GM19468 (cell line): Measurements from ENCODE around the gene DLG2.

Experiments
- ATAC-seq: cut with Tn5 transposase; IDR thresholded peaks from one replicate; pipeline ENCODE4 v1.9.1; 2021; ENCODE audit warnings: mild to moderate bottlenecking, moderate library complexity, moderate number of reproducible peaks; ENCODE audit not compliant: unreplicated experiment; ENCODE audit errors: extremely low read depth

DLG2 gene

DNA sequence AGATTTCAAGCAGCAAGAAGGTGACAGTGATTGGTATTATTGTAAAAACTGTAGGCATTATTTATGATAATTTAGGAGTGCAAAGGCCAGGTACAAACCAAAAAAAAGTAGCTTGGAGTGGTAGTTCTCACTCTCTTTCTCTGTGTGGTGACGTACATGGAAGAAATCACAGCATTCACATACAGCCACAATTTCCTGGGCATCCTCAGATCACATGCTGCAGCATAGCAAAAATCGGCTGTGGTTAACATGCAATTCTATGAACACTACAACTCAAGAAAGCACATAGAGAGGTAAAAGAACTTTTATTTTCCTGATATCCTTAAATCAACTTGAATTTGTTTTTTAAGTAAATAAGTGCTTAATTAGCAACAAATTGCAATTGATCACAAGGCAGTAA, 875.8 kb downstream of the DLG2 start:
- ATAC-seq: no peak

GRCh38 chr11:84747871-84748270, 879.3 kb downstream of the DLG2 start:
- no peak for ATAC-seq

DNA sequence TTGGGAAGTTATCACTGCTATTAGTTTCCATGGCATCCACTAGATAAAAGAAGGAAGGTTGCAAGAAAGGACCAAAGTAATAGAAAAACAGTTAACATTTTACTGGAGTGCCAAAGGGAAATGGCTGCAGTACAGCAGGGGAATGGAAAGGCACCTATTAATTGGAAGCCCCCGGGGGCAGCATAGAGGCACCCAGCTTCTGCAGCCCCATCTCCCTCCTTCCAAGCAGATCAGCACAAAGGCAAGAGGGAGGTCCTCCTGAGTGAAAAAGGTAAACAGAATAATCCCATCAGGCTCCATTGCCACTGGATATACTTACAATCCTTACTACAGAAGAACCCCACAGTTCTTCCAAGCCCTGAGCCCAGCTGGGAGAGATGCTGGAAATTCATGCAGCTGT, 887.1 kb downstream of the DLG2 start:
- no peak for ATAC-seq

GRCh38 chr11:84724256-84724655, 902.9 kb downstream of the DLG2 start:
- ATAC-seq: no peak

DNA sequence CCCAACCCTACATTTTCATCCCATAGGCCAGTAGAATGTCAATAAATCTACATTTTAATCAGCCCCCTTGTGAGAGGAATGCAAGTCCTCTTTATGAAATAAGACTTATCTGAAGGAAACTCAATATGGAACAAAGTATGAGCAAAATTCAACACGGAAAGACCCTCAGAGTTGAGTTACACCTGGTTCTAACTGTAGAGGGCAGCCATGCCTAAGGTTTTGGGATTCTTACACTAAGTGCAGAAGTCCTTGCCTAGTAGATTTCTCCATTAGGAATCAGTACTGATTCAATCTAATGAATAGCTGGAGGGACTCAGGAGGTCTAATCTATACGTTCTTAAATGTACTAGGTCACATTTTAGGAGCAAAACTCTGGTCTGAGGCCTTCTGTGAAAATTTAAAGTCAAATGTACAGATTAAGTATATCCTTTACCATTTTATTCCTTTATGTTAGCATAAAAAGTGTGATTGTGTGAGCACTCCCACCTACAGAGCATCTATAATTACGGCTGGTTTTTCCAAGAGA, 904.5 kb downstream of the DLG2 start:
- no peak for ATAC-seq

DNA sequence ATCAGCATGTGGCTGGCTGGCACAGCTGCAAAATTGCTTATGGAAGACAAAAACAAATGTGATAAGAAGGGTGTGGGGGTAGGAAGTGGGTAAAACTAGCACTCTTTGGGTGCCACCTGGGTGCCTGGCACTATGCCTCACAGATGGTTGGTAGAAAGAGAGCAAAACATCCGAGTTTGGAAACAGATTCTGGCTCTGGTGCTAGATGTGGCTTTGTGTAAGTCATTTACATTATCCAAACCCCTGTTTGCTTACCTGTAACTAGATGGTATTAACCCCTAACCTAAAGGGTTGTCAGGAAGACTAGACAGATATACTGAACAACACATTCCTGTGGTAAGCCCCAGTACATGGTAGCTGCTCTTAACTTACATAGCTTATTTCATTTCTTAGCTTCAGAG, 905.6 kb downstream of the DLG2 start:
- ATAC-seq: no peak

GRCh38 chr11:84720706-84721402, 906.3 kb downstream of the DLG2 start:
- no peak for ATAC-seq

DNA sequence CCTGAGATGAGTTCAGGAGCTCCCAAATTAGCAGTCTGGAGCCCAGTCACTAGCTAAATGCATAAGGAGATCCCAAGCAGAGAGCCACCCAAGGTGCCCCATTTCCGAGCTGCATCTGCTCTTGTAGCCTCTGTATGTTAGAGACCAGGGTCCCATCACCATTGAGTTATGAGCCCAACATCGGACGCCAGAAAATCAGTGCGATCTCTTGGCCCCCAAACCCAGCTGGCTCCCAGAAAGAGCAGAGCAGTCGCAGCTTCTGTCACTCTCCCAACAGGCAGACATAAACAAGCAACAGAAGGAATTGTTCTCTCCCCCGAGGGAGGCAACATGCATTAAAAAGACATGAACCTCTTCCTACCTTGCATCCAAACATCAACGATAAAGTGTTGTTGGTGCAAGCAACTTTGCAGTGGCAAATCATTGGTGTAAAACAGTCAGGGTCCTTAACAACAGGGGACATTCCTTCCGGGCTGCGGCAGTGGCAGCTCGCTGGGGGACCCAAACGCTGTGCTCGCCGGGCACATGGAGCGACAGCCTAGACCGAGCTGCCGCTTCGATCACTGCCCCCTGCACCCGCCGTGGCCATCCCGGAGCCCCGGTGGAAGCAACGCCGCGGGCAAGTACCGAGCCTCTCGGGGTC, 907.1 kb downstream of the DLG2 start:
- ATAC-seq: no peak

DNA sequence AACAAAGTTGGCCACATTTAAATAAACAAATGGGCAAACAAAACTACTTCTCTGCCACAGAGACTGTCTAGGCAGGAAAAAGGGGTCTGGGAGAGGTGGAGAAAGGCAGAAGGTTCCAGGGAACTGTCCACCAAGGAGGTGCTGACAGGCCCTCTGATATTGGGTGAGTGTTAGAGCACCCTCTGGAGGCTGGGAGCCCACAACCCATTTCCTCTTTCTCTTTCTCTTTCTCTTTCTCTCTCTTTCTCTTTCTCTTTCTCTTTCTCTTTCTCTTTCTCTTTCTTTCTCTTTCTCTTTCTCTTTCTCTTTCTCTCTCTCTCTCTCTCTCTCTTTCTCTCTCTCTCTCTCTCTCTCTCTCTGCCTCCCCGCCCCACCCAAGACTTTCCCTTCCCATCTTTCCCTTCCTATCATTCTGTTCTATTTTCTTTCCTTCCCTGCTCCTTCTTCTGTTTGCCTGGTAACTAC, 912.8 kb downstream of the DLG2 start:
- no peak for ATAC-seq

- no peak for ATAC-seq
Observed at GRCh38 chr11:84691830-84692229, 935.3 kb downstream of the DLG2 start.

- ATAC-seq: no peak
Observed at GRCh38 chr11:84687433-84687832, 939.7 kb downstream of the DLG2 start.

DNA sequence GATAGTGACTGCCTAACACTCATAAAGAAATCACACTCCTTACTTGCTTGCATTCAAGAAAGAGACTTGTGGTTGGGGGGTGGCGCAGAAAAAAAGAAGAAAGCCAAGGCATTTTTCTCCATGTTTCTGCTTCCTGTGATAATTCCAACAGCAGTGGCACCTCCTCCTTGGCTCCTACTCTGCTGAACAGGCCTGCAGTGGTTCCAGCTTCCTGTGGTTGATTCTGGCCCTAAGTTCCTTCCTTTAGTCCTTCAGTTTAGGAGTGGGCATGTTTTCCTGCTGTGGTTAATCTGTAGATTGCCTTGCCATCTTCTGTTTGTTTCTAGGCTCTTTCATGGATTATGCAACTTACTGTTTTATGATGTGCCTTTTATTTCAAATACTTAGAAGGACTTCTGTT, 940.4 kb downstream of the DLG2 start:
- ATAC-seq: no peak

- ATAC-seq: no peak
Observed at GRCh38 chr11:84685976-84686375, 941.2 kb downstream of the DLG2 start.

GRCh38 chr11:84685149-84685548, 942.0 kb downstream of the DLG2 start:
- no peak for ATAC-seq

DNA sequence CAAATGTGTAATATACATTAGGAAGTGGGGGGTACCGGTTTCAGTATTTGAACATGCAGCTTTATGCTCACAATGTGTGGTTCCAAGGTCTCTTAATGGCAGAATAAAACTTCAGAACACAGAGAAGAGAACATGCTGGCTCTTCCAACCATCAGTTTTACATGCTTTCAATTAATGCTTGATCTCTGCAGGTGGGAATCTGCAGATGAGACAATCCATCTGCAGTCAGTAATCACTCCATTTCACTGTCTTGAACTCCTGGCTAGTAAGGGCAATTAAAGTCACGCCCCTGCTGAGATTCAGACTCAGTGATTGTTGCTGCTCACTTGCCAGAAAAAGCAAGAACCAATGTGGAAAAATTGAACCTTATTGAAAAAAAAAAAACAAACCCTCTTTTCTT, 945.7 kb downstream of the DLG2 start:
- no peak for ATAC-seq

DNA sequence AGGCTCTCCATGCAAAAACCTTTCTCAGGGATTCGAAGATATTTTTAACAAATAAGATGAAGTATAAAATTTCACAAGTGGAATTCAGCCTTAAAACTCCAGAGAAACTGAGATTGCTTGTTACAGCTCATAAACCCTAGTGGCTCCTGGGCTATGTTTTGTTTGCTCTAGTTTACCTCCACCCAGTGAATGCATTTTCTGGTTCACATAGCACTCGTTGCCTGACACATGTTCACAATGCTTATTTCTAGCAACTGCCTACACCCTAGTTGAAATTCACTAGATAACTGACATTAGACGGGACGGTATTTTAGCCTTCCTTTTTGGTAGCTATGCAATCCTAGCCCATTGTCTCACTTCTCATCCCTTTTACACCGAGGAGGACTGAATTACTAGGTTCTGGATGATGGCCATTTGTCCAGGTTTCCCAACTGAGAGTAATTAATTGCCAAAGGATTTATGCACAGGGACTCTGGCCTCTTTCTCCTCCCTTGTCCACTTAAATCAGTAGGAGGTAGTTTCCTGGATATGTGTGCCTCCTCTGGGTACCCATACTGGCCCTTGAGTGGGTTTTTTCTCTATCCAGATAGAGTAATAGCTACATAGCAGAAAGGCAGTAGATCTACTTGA, 951.6 kb downstream of the DLG2 start:
- ATAC-seq: no peak

- no peak for ATAC-seq
Observed at GRCh38 chr11:84673753-84674152, 953.4 kb downstream of the DLG2 start.

GRCh38 chr11:84671325-84671999, 955.7 kb downstream of the DLG2 start:
- ATAC-seq: no peak

- ATAC-seq: no peak
Observed at GRCh38 chr11:84663731-84664130, 963.4 kb downstream of the DLG2 start.

- no peak for ATAC-seq
Observed at GRCh38 chr11:84660257-84660977, 966.7 kb downstream of the DLG2 start.
